Astrocyte (in vitro differentiated cells and primary cell): ENCODE measurements around the gene SERPINH1.

Experiments used
- CTCF ChIP-seq: IDR thresholded peaks from 2 replicates; pipeline ENCODE4 v1.5.1; 2011; ENCODE audit warnings: low read depth, mild to moderate bottlenecking, inconsistent platforms, low read length, moderate library complexity; ENCODE audit not compliant: insufficient read depth
- EZH2 ChIP-seq: IDR thresholded peaks from 2 replicates; pipeline ENCODE4 v1.6.1; 2012; ENCODE audit warnings: mild to moderate bottlenecking, low read length, inconsistent platforms; ENCODE audit not compliant: insufficient read depth

GRCh38 chr11:75556275-75556674, 5.8 kb upstream of the SERPINH1 start:
- TF ChIP-seq CTCF (no peak), EZH2 (no peak)
